Type B pancreatic cell (in vitro differentiated cells): Measurements from ENCODE around the gene CCDC121. TPM values are rescaled to one million over a fixed set of nuclear protein-coding genes. Genes with fewer than 3 reads are reported as not detected.
"Not testable (repeated sequence)": the region's sequence is repeated elsewhere in the genome, so short reads cannot be mapped to it uniquely, and the experiment has no call there.

Experiments
- DNase-seq: peaks from one replicate; pipeline ENCODE4 v3.0.0; 2021; ENCODE audit warnings: mixed read lengths; ENCODE audit not compliant: unreplicated experiment; ENCODE audit errors: extremely low spot score
- H3K27ac Mint-ChIP-seq: 2 replicates; pipeline ENCODE4 v1.8.0; 2021; ENCODE audit warnings: mild to moderate bottlenecking, mixed read lengths
- H3K27me3 Mint-ChIP-seq: 2 replicates; pipeline ENCODE4 v1.8.0; 2021; ENCODE audit warnings: mixed read lengths
- H3K36me3 Mint-ChIP-seq: 2 replicates; pipeline ENCODE4 v1.8.0; 2021; ENCODE audit warnings: mixed read lengths
- H3K4me1 Mint-ChIP-seq: one replicate; pipeline ENCODE4 v1.8.0; 2021; ENCODE audit warnings: mixed read lengths; ENCODE audit not compliant: unreplicated experiment
- H3K4me3 Mint-ChIP-seq: 2 replicates; pipeline ENCODE4 v1.8.0; 2021; ENCODE audit warnings: mild to moderate bottlenecking, mixed read lengths
- H3K9me3 Mint-ChIP-seq: 2 replicates; pipeline ENCODE4 v1.8.0; 2021; ENCODE audit warnings: mixed read lengths
- CTCF ChIP-seq: fragments of 200-600 bp; sonication (generic); conservative IDR thresholded peaks from 2 replicates; pipeline ENCODE4 v1.5.0; 2021; ENCODE audit warnings: antibody characterized with exemption, mild to moderate bottlenecking
- total RNA-seq: library from RNA; stranded (reverse); gene quantifications from 2 replicates; pipeline ENCODE4 v1.2.1, GENCODE V29; 2021; ENCODE audit warnings: low replicate concordance

Gene CCDC121
- total RNA-seq, 1 donor from 2014 or later = 5.6 TPM

GRCh38 chr2:27627963-27628766, 647 bp downstream of the CCDC121 start:
- Mint-ChIP-seq H3K4me3 (no peak overlapping the region), H3K9me3 (no peaks in the 10 kb centered on the region), H3K27ac (no peak overlapping the region), H3K27me3 (no peaks in the 10 kb centered on the region), H3K36me3 (peaks cover 15% of the 10 kb centered on the region), H3K4me1 (peaks cover 12% of the 10 kb centered on the region)
- TF ChIP-seq CTCF = no peak
- no peak for DNase-seq

- peak overlapping the region; percentile 16 for H3K4me3 Mint-ChIP-seq
- not testable (repeated sequence) for H3K27ac Mint-ChIP-seq, H3K9me3 Mint-ChIP-seq, DNase-seq, H3K27me3 Mint-ChIP-seq
- H3K36me3 Mint-ChIP-seq = peaks cover 15% of the 10 kb centered on the region
- H3K4me1 Mint-ChIP-seq = peaks cover 12% of the 10 kb centered on the region
These were observed 1.9 kb downstream of the CCDC121 start for GRCh38 chr2:27626921-27627320.

GRCh38 chr2:27626323-27626722, 2.5 kb downstream of the CCDC121 start:
- H3K9me3 Mint-ChIP-seq, H3K36me3 Mint-ChIP-seq, H3K27ac Mint-ChIP-seq, H3K27me3 Mint-ChIP-seq, DNase-seq: not testable (repeated sequence)
- Mint-ChIP-seq H3K4me1 (peaks cover 12% of the 10 kb centered on the region), H3K4me3 (peak overlapping the region; percentile 78)

DNA sequence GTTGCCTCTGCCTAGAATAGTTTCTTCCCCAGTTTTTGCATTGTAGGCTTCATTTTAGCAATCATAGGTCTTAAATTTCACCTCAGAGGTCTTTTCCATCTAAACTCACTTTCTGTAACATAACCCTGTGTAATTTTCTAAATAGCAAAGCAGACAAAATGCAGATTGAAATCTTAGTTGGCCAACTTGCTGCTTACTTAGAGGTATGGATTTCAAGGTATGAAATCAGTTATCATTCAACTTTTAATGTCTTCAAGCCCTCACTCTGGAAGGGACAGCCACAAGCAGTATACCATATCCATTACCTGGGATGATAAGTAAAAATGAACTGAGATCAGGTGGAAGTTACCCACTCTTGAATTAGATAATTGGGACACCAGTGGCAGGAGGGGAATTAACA, 3.9 kb downstream of the CCDC121 start:
- Mint-ChIP-seq H3K36me3 (peaks cover 13% of the 10 kb centered on the region), H3K9me3 (no peaks in the 10 kb centered on the region), H3K27me3 (no peaks in the 10 kb centered on the region), H3K4me3 (no peak overlapping the region), H3K27ac (no peak overlapping the region), H3K4me1 (peaks cover 12% of the 10 kb centered on the region)
- DNase-seq = no peak
- TF ChIP-seq CTCF = no peak

DNA sequence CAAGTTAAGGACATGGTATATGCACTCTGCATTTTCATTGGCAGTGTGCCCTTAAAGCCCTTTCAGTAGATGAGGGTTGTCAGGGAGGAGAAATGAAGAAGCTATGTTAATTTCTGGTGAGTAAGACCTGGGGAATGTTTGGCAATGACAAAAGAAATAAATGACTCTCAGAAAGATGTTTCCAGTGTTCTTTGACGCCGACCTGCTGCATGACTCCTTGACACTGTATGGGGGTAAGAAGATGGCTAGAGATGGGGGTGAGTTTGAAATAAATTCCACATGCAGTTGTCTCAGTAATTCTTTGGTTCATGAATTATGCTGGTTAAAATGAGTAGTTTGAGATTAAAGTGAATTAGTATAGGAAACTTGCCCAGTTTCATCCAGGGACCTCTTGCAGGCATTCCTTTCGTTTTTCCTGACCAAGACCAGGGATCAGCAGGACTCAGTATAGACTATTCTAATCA, 5.9 kb downstream of the CCDC121 start:
- peaks cover 8% of the 10 kb centered on the region for H3K4me1 Mint-ChIP-seq
- peak overlapping the region; percentile 7 for H3K27ac Mint-ChIP-seq
- H3K27me3 Mint-ChIP-seq = no peaks in the 10 kb centered on the region
- no peaks in the 10 kb centered on the region for H3K9me3 Mint-ChIP-seq
- TF ChIP-seq CTCF = no peak
- H3K36me3 Mint-ChIP-seq = peaks cover 23% of the 10 kb centered on the region
- H3K4me3 Mint-ChIP-seq = no peak overlapping the region
- DNase-seq = no peak

DNA sequence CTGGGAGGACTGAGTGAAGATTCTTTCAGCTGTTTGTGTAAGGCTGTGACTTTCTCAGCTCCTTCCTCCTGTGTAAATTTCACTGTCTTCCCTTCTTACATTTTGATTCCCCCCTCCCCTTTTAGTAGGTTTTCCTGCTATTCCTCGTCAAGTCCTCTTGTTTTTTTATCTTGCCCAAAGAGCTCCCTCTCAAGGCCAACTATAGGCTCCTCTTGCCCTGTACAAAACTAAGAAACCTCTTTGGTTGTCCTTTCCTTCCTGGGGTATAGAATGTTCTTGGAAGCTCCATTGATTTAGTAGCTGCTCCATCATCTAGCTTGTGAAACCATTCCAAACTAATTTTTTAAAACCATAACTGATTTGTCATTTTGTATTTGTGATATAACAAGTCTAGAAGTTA, 7.3 kb downstream of the CCDC121 start:
- Mint-ChIP-seq H3K4me1 (no peaks in the 10 kb centered on the region), H3K4me3 (no peak overlapping the region), H3K27ac (no peak overlapping the region), H3K36me3 (peaks cover 31% of the 10 kb centered on the region), H3K27me3 (no peaks in the 10 kb centered on the region), H3K9me3 (no peaks in the 10 kb centered on the region)
- TF ChIP-seq CTCF = no peak
- DNase-seq = no peak
